ENCODE data around the gene FBXO7. TPM values are rescaled to one million over a fixed set of nuclear protein-coding genes. Genes with fewer than 3 reads are reported as not detected.

Gene FBXO7
- total RNA-seq, 1 experiment from 2014 or later, result 85.6 TPM

Other genes with a start within 250 kb of the FBXO7 start
- gene SLC5A4, start 219.5 kb upstream of the FBXO7 start, total RNA-seq (2014; rRNA removed), result not detected in 2 replicates
- not detected in 2 replicates for gene RFPL3, start 116.9 kb upstream of the FBXO7 start, total RNA-seq (2014; rRNA removed)
- gene RTCB, start 62.6 kb upstream of the FBXO7 start, total RNA-seq (2014; rRNA removed), result 101 and 102 TPM in 2 replicates
- not detected in 2 replicates for gene BPIFC, start 10.4 kb upstream of the FBXO7 start, total RNA-seq (2014; rRNA removed)